ENCODE measurements around the gene E2F3.

The E2F3 gene

DNA sequence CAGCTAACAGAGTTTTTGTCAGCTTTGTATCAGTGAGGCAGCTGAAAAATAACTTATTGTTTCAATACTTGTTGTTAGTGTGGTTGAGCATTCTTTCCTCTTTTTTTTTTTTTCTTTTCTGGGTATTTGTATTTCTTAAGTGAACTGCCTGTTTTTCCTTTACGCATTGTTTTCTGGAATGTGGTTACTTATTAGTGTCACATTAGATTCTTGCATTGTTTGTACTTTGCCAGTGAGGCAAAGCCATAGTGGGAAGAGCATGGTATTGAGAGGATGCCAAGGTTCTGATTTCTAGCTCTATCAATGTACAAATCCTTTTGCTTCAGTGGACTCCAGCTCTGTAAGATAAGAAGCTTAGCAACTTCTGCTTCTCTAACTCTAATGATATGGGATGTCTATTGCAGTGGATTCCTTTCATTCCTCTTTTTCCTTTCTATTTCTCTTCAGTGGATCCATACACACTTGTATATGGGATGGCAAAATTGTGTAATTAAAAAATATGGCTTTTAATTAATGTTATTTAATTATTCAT, 136.5 kb downstream of the E2F3 start:
- DNase-seq, result no peak

DNA sequence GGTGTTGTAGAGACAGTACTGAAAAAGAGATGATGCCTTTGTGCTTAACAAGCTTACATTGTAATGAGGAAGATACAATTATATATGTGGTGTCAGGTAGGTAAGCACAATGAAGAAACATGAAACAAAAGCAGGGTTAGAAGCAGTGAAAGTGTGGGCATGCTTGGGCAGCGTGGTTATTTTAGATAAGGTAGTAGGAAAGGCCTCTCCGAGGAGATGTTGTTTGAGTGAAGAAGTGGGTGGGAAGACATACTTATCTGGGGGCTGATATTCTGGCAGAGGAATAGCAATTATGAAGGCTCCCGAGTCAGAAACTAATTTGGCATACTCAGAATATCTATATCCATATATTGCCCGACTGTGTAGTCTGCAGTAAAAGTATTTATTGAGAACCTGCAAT, 137.2 kb downstream of the E2F3 start:
- no peak for DNase-seq

DNA sequence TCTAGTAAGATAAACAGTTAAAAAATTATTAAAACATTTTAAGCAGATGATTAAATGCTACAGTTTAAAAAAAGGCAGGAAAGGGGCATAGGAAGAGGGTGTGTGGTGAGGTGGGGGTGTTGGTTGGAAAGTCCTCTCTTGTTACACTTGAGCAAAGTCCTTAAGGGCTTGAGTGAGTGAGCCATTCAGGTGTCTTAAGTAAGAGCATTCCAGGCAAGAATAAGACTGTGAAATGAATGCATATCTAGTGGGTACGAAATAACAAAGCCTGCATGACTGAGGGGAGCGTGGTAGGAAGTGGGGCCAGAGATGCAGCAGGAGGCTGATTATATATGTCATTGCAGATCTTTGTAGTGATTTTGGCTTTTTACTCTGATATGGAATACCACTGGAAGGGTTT, 137.7 kb downstream of the E2F3 start:
- no peak for DNase-seq

DNA sequence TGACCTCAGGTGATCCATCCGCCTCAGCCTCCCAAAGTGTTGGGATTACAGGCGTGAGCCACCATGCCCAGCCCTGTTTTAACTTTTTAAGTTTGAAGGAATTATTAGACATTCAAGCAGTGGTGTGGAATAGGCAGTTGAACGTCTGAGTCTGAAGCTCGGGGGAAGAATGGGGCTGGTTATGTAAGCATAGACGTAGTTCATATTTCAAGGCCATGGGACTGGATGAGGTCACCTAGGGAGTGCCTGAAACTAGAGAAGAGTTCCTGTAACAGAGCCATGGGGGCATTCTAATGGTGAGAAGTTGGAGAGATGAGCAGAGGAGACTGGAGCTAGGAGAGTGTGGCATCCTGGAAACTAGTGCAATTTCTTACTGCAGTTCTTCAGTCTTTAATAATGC, 139.0 kb downstream of the E2F3 start:
- DNase-seq, result no peak

DNA sequence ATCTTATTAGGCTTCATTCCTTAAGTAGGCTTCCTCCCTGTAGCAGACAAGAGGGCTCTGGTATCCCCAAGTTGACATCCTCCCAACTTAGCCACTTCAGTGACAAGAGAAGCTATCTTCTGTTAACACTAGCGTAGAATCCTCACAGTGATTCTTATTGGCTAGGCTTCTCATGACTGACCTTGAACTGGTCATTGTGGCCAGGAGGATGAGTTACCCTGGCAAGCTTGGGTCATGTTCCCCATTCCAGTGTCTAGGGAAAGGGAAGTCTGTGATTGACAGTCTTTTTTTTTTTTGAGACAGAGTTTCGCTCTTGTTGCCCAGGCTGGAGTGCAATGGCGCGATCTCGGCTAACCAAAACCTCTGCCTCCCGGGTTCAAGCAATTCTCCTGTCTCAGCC, 139.7 kb downstream of the E2F3 start:
- no peak for DNase-seq

DNA sequence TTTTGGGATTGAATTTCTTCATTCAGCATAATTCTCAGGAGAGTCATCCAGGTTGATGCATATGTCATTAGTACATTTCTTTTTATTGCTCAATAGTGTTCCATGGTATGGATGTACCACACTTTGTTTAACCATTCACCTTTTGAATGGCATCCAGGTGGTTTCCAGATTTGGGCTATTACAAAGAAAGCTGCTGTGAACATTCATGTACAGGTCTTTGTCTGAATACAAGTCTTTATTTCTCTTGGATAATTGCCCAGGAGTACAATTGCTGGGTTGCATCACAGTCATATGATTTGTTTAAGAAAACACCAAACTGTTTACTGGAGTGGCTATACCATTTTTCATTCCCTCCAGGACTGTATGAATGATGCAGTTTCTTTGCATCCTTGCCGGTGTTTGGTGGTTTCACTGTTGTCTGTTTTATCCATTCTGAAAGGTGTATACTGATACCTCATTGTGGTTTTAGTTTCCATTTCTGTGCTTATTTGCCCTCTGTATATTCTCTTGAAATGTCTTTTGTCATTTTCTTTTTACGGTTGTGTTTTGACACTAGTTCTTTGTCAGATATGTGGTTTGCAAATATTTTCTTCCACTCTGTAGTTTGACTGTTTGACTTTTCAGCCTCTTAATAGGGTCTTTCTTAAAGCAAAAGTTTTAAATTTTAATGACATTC, 141.4 kb downstream of the E2F3 start:
- DNase-seq, result no peak

Data from NCI-H2227 treated with DMSO at 0.1 percent for 48 hours (cell line).